Posterior cingulate gyrus (tissue), 11 donors: ENCODE data around the gene TMPRSS5.

Experiments
- DNase-seq, 10 donors: peaks; one replicate each; pipeline versions ENCODE4 v3.0.0 to v3.0.0-alpha.2; 2020 to 2021; ENCODE audit warnings: mixed read lengths in 3 of 10
- intact Hi-C: fragments of 100-400 bp; cut with DNase I; formaldehyde crosslinking; loops from one replicate; pipeline ENCODE4 v1.15.1; 2023

Gene TMPRSS5

GRCh38 chr11:113637636-113638035, 68.5 kb downstream of the TMPRSS5 start:
- intact Hi-C loops, result no loop called here
- DNase-seq, result no peak
